ENCODE measurements around the gene AATK.
A peak's percentile ranks its signal among the peaks of the same experiment; 100 is the strongest.

The AATK gene

DNA sequence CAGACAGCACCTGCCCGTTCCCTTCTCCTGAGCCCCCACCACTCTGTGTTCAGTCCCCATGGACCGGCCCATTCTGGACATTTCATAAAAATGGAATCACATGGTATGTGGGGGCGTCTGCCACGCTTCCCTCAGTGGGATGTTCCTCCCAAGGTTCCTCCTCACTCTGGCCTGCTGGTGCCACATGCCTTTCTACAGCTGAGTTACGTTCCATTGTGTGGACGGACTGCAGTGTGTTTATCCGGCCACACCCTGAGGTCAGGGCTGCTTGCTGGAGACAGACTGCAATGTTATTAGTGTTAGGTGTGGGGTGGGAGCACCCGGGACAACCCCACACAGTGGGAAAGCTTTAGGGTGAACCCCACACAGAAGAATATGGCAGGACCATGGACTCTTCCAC, 5.9 kb upstream of the AATK start:
- Histone ChIP-seq H2BK5ac (ENCODE audit: low read depth, low read length, poor library complexity, severe bottlenecking) (no peak overlapping the region), H3K79me1 (replicated peaks; ENCODE audit: low read length, poor library complexity, severe bottlenecking) (no peaks in the 10 kb centered on the region), H3K4me3 (ENCODE audit: insufficient read depth in 1 of 2, low read depth in 1 of 2, low read length in 2 of 2) (no peak overlapping the region), H2BK12ac (ENCODE audit: low read length in 2 of 2) (no peak overlapping the region), H3K14ac (ENCODE audit: low read length in 2 of 2) (no peak overlapping the region), H3K9ac (ENCODE audit: low read length) (no peak overlapping the region), H3K4ac (ENCODE audit: low read depth in 1 of 2, low read length in 2 of 2) (no peak overlapping the region), H3K23ac (ENCODE audit: low read length in 2 of 2) (no peak overlapping the region), H3K9me3 (ENCODE audit: control insufficient read depth, low read length) (peaks cover 6% of the 10 kb centered on the region), H2AFZ (ENCODE audit: low read depth, low read length) (no peak overlapping the region), H3K36me3 (ENCODE audit: control insufficient read depth in 1 of 2, insufficient read depth in 2 of 2, low read depth in 1 of 2, low read length in 2 of 2) (no peaks in the 10 kb centered on the region), H4K91ac (ENCODE audit: low read length) (no peak overlapping the region), H3K4me2 (ENCODE audit: low read length, poor library complexity, severe bottlenecking) (no peak overlapping the region), H3K27me3 (ENCODE audit: control insufficient read depth in 1 of 2, insufficient read depth in 1 of 2, low read length in 2 of 2) (peaks cover 21 to 34% of the 10 kb centered on the region in 2 experiments), H3K4me1 (ENCODE audit: control insufficient read depth, insufficient read depth, low read depth, low read length) (peaks cover 2% of the 10 kb centered on the region), H2BK120ac (ENCODE audit: low read depth, low read length) (no peak overlapping the region), H3K27ac (ENCODE audit: low read length, poor library complexity, severe bottlenecking) (no peak overlapping the region), H2AK5ac (ENCODE audit: low read length, severe bottlenecking) (no peak overlapping the region), H3K18ac (ENCODE audit: low read depth in 1 of 2, low read length in 2 of 2) (no peak overlapping the region), H4K8ac (ENCODE audit: low read length) (no peak overlapping the region), H2BK15ac (ENCODE audit: low read depth, poor library complexity, severe bottlenecking) (no peak overlapping the region)
- WGBS: 83% methylated on average over 8 of the region's 8 CpGs
- DNase-seq: no peak

DNA sequence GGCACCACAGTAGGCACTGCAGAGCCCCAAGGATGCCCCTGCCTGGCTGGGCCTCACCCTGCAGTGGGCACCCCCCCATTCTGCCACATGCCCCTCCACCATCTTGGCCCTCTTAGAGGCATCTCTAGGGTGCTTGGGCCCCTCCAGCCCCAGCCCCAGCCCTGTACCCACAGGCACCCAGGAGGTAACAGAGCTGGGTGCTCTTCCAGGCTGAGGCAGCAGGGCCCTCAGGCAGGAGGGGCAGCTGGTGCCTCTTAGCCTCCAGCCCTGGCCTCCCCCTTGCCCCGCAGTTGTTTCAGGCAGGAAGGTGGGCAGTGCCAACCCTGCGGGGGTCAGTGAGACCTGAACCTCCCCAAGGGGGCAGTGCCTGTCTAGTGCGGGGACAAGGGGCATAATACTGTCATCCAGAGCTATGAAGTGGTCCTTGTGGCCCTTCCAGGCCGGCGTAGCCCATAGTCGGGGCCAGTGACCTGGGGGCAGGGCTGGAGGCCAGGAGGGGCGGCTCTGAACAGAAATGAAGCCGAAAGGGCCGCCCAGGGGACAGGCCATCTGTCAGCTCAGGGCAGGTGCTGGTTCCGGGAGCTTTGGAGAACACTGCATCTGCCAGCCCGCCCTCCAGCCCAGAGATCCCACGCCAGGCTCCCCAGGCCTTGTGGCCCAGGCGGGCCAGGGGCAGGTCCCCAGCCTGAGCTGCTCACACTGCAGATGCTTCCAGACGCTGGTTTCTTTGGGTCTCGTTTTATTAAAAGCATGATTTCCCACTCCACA, 4.9 kb upstream of the AATK start:
- Histone ChIP-seq H2BK120ac (ENCODE audit: low read depth, low read length) (no peak overlapping the region), H3K27me3 (ENCODE audit: control insufficient read depth in 1 of 2, insufficient read depth in 1 of 2, low read length in 2 of 2) (peaks cover 27 to 39% of the 10 kb centered on the region in 2 experiments), H3K4ac (ENCODE audit: low read depth in 1 of 2, low read length in 2 of 2) (no peak overlapping the region), H3K27ac (ENCODE audit: low read length, poor library complexity, severe bottlenecking) (no peak overlapping the region), H3K23ac (ENCODE audit: low read length in 2 of 2) (no peak overlapping the region), H3K9ac (ENCODE audit: low read length) (no peak overlapping the region), H2BK15ac (ENCODE audit: low read depth, poor library complexity, severe bottlenecking) (peak overlapping the region; percentile 62), H3K4me2 (ENCODE audit: low read length, poor library complexity, severe bottlenecking) (no peak overlapping the region), H4K91ac (ENCODE audit: low read length) (peak overlapping the region; percentile 28), H3K36me3 (ENCODE audit: control insufficient read depth in 1 of 2, insufficient read depth in 2 of 2, low read depth in 1 of 2, low read length in 2 of 2) (no peaks in the 10 kb centered on the region), H3K4me1 (ENCODE audit: control insufficient read depth, insufficient read depth, low read depth, low read length) (peaks cover 3% of the 10 kb centered on the region), H3K18ac (ENCODE audit: low read depth in 1 of 2, low read length in 2 of 2) (no peak overlapping the region), H3K14ac (ENCODE audit: low read length in 2 of 2) (no peak overlapping the region), H2BK5ac (ENCODE audit: low read depth, low read length, poor library complexity, severe bottlenecking) (no peak overlapping the region), H4K8ac (ENCODE audit: low read length) (no peak overlapping the region), H3K9me3 (ENCODE audit: control insufficient read depth, low read length) (peaks cover 6% of the 10 kb centered on the region), H2AFZ (ENCODE audit: low read depth, low read length) (no peak overlapping the region), H3K79me1 (replicated peaks; ENCODE audit: low read length, poor library complexity, severe bottlenecking) (no peaks in the 10 kb centered on the region), H2BK12ac (ENCODE audit: low read length in 2 of 2) (no peak overlapping the region), H3K4me3 (ENCODE audit: insufficient read depth in 1 of 2, low read depth in 1 of 2, low read length in 2 of 2) (no peak overlapping the region), H2AK5ac (ENCODE audit: low read length, severe bottlenecking) (no peak overlapping the region)
- WGBS: 92% methylated on average over 15 of the region's 15 CpGs
- DNase-seq: no peak

- Histone ChIP-seq H4K91ac (ENCODE audit: low read length) (peak overlapping the region; percentile 21), H2AK5ac (ENCODE audit: low read length, severe bottlenecking) (no peak overlapping the region), H3K4me3 (ENCODE audit: insufficient read depth in 1 of 2, low read depth in 1 of 2, low read length in 2 of 2) (no peak overlapping the region), H3K36me3 (ENCODE audit: control insufficient read depth in 1 of 2, insufficient read depth in 2 of 2, low read depth in 1 of 2, low read length in 2 of 2) (no peaks in the 10 kb centered on the region), H2AFZ (ENCODE audit: low read depth, low read length) (no peak overlapping the region), H3K4me2 (ENCODE audit: low read length, poor library complexity, severe bottlenecking) (no peak overlapping the region), H3K9me3 (ENCODE audit: control insufficient read depth, low read length) (no peaks in the 10 kb centered on the region), H3K4ac (ENCODE audit: low read depth in 1 of 2, low read length in 2 of 2) (no peak overlapping the region), H3K14ac (ENCODE audit: low read length in 2 of 2) (peak overlapping the region in 1 of 2 experiments; percentile 21), H3K79me1 (replicated peaks; ENCODE audit: low read length, poor library complexity, severe bottlenecking) (no peaks in the 10 kb centered on the region), H3K27me3 (ENCODE audit: control insufficient read depth in 1 of 2, insufficient read depth in 1 of 2, low read length in 2 of 2) (peaks cover 35 to 48% of the 10 kb centered on the region in 2 experiments), H2BK120ac (ENCODE audit: low read depth, low read length) (no peak overlapping the region), H3K9ac (ENCODE audit: low read length) (no peak overlapping the region), H2BK5ac (ENCODE audit: low read depth, low read length, poor library complexity, severe bottlenecking) (no peak overlapping the region), H3K27ac (ENCODE audit: low read length, poor library complexity, severe bottlenecking) (no peak overlapping the region), H2BK15ac (ENCODE audit: low read depth, poor library complexity, severe bottlenecking) (no peak overlapping the region), H3K4me1 (ENCODE audit: control insufficient read depth, insufficient read depth, low read depth, low read length) (peaks cover 8% of the 10 kb centered on the region), H4K8ac (ENCODE audit: low read length) (peak overlapping the region; percentile 0), H3K23ac (ENCODE audit: low read length in 2 of 2) (no peak overlapping the region), H2BK12ac (ENCODE audit: low read length in 2 of 2) (no peak overlapping the region), H3K18ac (ENCODE audit: low read depth in 1 of 2, low read length in 2 of 2) (no peak overlapping the region)
- DNase-seq: no peak
- WGBS: 76% methylated on average over 3 of the region's 3 CpGs
Measured at GRCh38 chr17:81169870-81170309, 3.9 kb upstream of the AATK start.

- H3K14ac ChIP-seq (ENCODE audit: low read length in 2 of 2): no peak overlapping the region
- no peak overlapping the region for H3K4me2 ChIP-seq (ENCODE audit: low read length, poor library complexity, severe bottlenecking)
- peaks cover 50 to 70% of the 10 kb centered on the region in 2 experiments for H3K27me3 ChIP-seq (ENCODE audit: control insufficient read depth in 1 of 2, insufficient read depth in 1 of 2, low read length in 2 of 2)
- no peak overlapping the region for H3K4me3 ChIP-seq (ENCODE audit: insufficient read depth in 1 of 2, low read depth in 1 of 2, low read length in 2 of 2)
- no peak overlapping the region for H3K18ac ChIP-seq (ENCODE audit: low read depth in 1 of 2, low read length in 2 of 2)
- 96% methylated on average over 7 of the region's 7 CpGs for WGBS
- no peak overlapping the region for H2BK120ac ChIP-seq (ENCODE audit: low read depth, low read length)
- no peaks in the 10 kb centered on the region for H3K9me3 ChIP-seq (ENCODE audit: control insufficient read depth, low read length)
- no peaks in the 10 kb centered on the region for H3K79me1 ChIP-seq (replicated peaks; ENCODE audit: low read length, poor library complexity, severe bottlenecking)
- H2BK12ac ChIP-seq (ENCODE audit: low read length in 2 of 2): no peak overlapping the region
- H3K4me1 ChIP-seq (ENCODE audit: control insufficient read depth, insufficient read depth, low read depth, low read length): peaks cover 8% of the 10 kb centered on the region
- no peaks in the 10 kb centered on the region for H3K36me3 ChIP-seq (ENCODE audit: control insufficient read depth in 1 of 2, insufficient read depth in 2 of 2, low read depth in 1 of 2, low read length in 2 of 2)
- no peak overlapping the region for H2AK5ac ChIP-seq (ENCODE audit: low read length, severe bottlenecking)
- H4K8ac ChIP-seq (ENCODE audit: low read length): no peak overlapping the region
- DNase-seq: no peak
- H3K27ac ChIP-seq (ENCODE audit: low read length, poor library complexity, severe bottlenecking): no peak overlapping the region
- no peak overlapping the region for H2AFZ ChIP-seq (ENCODE audit: low read depth, low read length)
- no peak overlapping the region for H4K91ac ChIP-seq (ENCODE audit: low read length)
- no peak overlapping the region for H2BK5ac ChIP-seq (ENCODE audit: low read depth, low read length, poor library complexity, severe bottlenecking)
- no peak overlapping the region for H3K23ac ChIP-seq (ENCODE audit: low read length in 2 of 2)
- H2BK15ac ChIP-seq (ENCODE audit: low read depth, poor library complexity, severe bottlenecking): no peak overlapping the region
- H3K9ac ChIP-seq (ENCODE audit: low read length): no peak overlapping the region
- no peak overlapping the region for H3K4ac ChIP-seq (ENCODE audit: low read depth in 1 of 2, low read length in 2 of 2)
Measured at GRCh38 chr17:81167638-81168037, 1.6 kb upstream of the AATK start.

Measured in mesenchymal stem cell (in vitro differentiated cells and primary cell).